AG10803 (cell line): ENCODE measurements around the gene LIMD2.

Experiments used
- DNase-seq: peaks from one replicate; pipeline ENCODE4 v3.0.0; 2010; ENCODE audit warnings: low read depth
- H3K4me3 ChIP-seq: 2 replicates; pipeline ENCODE4 v1.5.1; 2011; ENCODE audit warnings: mild to moderate bottlenecking, low read length, control low read depth
- CTCF ChIP-seq: conservative IDR thresholded peaks from 2 replicates; pipeline ENCODE4 v1.5.1; 2011; ENCODE audit warnings: mild to moderate bottlenecking, low read length, control low read depth, inconsistent platforms

The LIMD2 gene

GRCh38 chr17:63665527-63666214, 34.3 kb downstream of the LIMD2 start:
- TF ChIP-seq CTCF: no peak
- no peak overlapping the region for H3K4me3 ChIP-seq
- no peak for DNase-seq

- DNase-seq: no peak
- H3K4me3 ChIP-seq: no peak overlapping the region
- no peak for TF ChIP-seq CTCF
Measured at GRCh38 chr17:63659850-63660249, 40.1 kb downstream of the LIMD2 start.

- H3K4me3 ChIP-seq: no peak overlapping the region
- no peak for TF ChIP-seq CTCF
- no peak for DNase-seq
Measured at GRCh38 chr17:63658366-63658765, 41.6 kb downstream of the LIMD2 start.

- no peak for DNase-seq
- no peak overlapping the region for H3K4me3 ChIP-seq
- TF ChIP-seq CTCF: no peak
Measured at GRCh38 chr17:63657786-63658185, 42.1 kb downstream of the LIMD2 start.

- H3K4me3 ChIP-seq: no peak overlapping the region
- DNase-seq: no peak
- no peak for TF ChIP-seq CTCF
Measured at GRCh38 chr17:63653050-63653449, 46.9 kb downstream of the LIMD2 start.

GRCh38 chr17:63652106-63652505, 47.8 kb downstream of the LIMD2 start:
- DNase-seq: no peak
- no peak overlapping the region for H3K4me3 ChIP-seq
- TF ChIP-seq CTCF: no peak

GRCh38 chr17:63649813-63650212, 50.1 kb downstream of the LIMD2 start:
- DNase-seq: no peak
- H3K4me3 ChIP-seq: no peak overlapping the region
- no peak for TF ChIP-seq CTCF
